ENCODE measurements around the gene CHAC2.

DNA sequence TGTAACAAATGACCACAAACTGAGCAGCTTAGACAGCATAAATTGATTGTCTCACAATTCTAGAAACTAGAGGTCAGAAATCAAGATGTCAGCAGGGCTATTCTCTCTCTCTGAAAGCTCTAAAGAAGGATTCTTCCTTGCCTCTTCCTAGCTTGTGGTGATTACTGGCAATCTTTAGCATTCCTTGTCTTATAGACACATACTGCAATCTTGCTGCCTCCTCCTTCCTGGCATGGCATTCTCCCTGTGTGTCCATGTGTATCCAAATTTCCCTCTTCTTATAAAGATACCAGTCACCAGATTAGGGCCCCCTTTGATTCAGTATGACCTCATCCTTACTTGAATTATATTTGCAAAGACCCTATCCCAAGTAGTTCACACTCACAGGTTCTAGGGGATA, 16.8 kb downstream of the CHAC2 start:
- TF ChIP-seq, protein P1, sequence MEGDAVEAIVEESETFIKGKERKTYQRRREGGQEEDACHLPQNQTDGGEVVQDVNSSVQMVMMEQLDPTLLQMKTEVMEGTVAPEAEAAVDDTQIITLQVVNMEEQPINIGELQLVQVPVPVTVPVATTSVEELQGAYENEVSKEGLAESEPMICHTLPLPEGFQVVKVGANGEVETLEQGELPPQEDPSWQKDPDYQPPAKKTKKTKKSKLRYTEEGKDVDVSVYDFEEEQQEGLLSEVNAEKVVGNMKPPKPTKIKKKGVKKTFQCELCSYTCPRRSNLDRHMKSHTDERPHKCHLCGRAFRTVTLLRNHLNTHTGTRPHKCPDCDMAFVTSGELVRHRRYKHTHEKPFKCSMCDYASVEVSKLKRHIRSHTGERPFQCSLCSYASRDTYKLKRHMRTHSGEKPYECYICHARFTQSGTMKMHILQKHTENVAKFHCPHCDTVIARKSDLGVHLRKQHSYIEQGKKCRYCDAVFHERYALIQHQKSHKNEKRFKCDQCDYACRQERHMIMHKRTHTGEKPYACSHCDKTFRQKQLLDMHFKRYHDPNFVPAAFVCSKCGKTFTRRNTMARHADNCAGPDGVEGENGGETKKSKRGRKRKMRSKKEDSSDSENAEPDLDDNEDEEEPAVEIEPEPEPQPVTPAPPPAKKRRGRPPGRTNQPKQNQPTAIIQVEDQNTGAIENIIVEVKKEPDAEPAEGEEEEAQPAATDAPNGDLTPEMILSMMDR (IDR thresholded peaks at IDR 0.05 in 8 of 11, conservative IDR thresholded peaks at IDR 0.05 in 3 of 11), result no peak
- TF ChIP-seq POLR2A (IDR thresholded peaks at IDR 0.05), result no peak
